Stimulated activated CD4-positive, alpha-beta T cell treated with anti-CD3 and anti-CD28 coated beads, Interleukin-4, amount 100 ng/mL, for 1 hour (primary cell): ENCODE data around the gene ECE1.

Source experiments
- DNase-seq: peaks from one replicate; pipeline ENCODE4 v3.0.0-alpha.2; 2020

The ECE1 gene

GRCh38 chr1:21307663-21308305 is 17.5 kb upstream of the ECE1 start:
- DNase-seq = no peak

- DNase-seq = no peak
Measured at GRCh38 chr1:21307210-21307609, 16.9 kb upstream of the ECE1 start.

- DNase-seq = no peak
Measured at GRCh38 chr1:21305900-21306189, 15.6 kb upstream of the ECE1 start.

DNA sequence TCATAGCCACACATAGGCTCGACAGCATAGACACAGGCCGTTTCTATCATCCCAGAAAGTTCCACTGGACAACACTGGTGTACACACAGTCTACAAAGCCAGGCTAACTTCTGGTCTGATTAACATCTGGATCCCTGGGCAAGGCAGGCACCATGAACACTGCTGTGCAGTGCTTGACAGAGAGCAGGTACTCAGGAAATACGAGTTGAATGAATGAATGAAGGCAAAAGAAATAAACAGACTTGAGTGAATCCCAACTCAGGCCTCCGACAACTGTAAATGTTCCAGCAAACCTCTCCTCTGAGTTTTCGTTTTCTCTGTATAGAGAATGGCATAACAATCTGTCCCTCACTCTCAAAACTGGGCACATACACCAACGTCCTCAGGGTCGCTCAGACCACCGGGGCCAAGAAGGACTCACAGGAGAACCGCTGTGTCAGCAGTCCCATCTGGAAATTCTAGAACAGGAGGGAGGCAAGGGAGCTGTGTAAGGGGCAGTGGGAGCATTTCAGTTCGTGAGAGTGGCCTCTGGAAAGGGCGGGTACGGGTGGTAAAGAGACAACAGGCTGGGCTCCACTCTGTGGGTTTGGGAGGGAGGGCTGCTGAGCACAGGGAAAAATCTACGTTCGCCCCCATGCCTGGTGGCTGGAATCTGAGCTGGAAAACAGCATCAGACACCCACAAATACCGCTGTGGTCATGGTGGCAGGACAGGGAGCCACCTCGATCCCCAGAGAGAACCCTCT is 15.1 kb upstream of the ECE1 start:
- no peak for DNase-seq

DNA sequence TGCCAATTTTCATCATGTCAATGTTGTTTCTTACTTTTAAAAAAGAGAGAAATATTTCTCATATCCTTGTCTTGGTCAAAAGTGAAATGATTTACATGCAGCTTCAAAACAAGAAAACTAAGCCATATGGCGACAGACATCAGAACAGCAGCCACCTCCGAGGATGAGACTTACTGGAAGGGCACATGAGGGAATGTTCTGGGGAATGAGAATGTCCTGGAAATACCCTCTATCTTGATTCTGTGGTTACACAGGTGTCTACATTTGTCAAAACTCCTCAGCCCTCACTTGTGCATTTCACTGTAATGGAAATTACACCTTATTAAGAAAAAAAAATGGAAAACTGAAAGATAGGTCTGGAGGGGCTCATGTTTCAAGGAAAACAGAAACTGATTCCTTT is 14.2 kb upstream of the ECE1 start:
- no peak for DNase-seq

DNA sequence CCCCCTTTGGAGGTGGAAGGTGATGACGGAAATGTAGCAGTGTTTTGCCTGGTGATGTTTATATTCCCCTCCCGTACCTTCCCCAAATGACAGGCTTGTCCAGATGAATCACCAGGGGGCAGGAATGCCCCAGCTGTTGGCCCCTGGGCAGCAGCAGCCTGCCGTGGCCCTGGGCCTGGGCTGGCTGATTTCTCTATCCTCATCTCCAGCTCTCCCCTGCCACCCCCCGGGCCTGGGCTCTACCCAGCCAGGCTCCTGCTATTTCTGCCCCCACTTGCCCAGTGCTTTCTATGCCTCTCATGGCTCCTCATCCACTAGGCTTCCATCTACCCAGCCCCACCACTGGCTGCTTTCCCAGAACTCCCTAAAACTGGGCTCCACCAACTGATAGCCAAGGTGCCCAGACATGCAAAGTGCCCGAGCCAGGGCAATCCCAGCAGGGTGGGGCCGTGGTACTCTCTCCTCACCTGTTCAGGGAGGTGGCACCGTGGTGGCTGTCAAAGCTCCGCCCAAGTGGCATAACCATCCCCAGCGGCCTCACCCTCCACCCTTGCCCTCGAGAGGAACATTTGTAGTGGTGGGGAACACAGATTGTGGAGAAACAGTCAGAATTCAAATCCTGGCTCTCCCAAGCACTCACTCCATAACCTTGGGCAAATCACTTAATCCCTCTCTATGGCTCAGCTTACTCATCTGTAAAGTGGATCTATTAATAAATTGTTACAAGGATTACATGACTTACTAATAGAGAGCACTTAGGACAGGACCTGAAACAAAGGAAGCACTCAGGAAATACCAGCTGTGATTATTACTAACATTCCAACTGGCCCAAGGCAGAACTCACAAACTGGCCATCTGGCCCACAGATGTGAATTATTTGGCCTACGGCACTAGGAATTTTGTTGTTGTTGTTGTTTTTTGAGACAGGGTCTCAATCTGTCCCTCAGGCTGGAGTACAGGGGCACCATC is 12.8 kb upstream of the ECE1 start:
- no peak for DNase-seq

- no peak for DNase-seq
Measured at GRCh38 chr1:21301794-21302440, 11.7 kb upstream of the ECE1 start.

GRCh38 chr1:21300774-21301173 is 10.5 kb upstream of the ECE1 start:
- no peak for DNase-seq

DNA sequence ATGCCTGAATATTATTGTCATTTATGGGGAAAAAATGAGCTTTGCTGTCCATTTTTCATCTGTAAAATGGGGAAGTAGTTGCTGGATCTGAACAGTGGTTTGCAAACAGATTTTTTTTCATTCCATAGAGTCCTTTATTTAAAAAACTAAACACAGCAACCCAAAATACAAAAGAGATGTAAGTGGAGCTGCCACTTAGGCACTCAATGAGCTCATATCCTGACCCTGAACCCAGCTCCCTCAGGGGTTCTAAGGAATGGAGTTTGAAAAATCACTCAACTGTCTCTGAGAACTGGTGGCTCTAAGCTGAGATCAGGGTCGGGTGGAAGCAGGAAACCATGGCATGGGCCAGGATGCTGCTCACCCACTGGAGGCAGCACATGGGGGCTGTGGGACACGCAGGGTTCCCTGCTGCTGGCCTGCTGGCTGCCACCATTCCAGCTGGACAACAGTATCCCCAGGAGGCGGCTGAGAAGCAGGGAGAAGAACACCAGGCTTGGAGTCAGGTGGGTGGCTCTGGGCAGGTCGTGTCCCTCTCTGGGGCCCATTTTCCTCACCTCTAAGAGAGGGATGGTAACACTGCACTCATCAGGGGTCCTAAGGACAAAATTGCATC is 9.6 kb upstream of the ECE1 start:
- no peak for DNase-seq

- DNase-seq = no peak
Measured at GRCh38 chr1:21298981-21299391, 8.7 kb upstream of the ECE1 start.

DNA sequence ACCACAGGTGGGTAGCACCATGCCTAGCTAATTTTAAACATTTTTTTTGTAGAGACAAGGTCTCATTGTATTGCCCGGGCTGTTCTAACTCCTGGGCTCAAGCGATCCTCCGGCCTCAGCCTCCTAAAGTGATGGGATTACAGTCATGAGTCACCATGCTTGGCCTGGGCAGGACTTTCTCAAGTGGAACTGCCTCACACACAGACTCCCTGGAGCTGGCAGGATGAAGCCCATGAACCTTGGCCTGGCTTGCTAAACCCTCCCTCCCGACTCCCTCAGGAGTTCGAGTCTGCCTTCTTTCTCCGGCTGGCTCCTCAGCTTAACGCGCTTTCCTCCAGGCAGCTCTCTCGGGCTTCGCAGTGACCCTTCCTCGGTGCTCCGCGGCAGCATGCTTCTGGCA is 7.7 kb upstream of the ECE1 start:
- no peak for DNase-seq

GRCh38 chr1:21296509-21297354 is 6.5 kb upstream of the ECE1 start:
- DNase-seq = no peak

DNA sequence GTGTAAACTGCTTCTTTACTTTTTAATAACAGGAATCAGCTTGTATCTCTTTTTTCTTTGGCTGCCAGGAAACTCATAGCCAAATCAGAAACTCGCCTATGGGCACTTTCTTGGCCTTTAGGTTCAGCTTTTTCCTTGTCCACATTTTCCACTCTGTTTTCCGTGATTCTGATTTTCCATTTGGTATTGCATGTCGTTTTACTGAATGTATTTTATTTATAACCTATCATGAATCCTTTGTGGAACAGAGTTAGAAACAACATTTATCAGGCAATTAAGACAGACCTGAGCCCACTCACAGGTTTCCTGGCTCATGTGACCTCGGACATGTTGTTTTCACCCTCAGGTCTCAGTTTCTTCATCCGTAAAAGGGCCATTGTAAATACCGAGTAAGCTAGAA is 5.3 kb upstream of the ECE1 start:
- DNase-seq = no peak

DNA sequence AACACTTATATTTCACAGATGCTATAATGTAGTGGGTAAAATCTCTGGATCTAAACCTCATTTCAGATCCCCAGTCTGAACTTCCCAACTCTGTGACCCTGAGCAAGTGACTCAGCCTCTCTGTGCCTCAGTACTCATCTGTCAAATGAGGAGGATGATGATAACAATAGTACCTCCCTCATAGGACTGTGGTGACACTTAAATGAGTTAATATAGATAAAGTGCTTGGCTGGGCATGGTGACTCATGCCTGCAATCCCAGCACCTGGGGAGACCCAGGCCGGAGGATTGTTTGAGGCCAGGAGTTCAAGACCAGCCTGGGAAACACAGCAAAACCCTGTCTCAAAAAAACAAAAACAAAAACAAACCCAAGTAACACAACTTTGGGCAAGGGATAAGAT is 4.7 kb upstream of the ECE1 start:
- DNase-seq = peak; percentile 55

GRCh38 chr1:21294266-21294989 is 4.2 kb upstream of the ECE1 start:
- DNase-seq = peak; percentile 79

GRCh38 chr1:21293537-21294265 is 3.4 kb upstream of the ECE1 start:
- DNase-seq = peak; percentile 74

DNA sequence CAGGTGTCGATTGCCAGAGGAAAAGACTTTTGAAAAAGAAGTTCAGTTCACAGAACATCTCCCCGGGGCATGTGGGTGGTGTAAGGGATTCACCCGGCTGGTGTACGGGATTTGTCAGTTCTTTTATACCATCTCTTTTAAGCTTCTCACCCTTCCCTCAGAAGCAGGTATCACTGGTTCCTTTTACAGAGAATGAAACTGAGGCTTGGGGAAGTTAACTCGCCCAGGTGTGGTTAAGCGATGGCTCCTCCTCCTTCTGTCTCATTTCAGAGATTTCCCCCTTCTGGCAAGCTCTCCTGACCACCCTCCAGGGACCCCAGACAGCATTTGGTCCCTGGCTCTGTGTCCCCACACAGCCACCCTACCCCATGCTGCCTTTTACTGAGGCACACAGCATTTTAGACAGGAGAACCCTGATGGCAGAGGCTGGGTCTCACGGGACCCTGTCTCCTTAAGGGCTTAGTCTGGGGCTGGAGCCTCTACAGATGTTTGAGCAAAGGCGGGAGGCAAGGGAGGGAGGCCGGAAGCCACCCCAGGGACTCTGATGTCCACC is 2.8 kb upstream of the ECE1 start:
- DNase-seq = peak; percentile 53

- no peak for DNase-seq
Measured at GRCh38 chr1:21292503-21292983, 2.3 kb upstream of the ECE1 start.

- DNase-seq = no peak
Measured at GRCh38 chr1:21291964-21292363, 1.7 kb upstream of the ECE1 start.

DNA sequence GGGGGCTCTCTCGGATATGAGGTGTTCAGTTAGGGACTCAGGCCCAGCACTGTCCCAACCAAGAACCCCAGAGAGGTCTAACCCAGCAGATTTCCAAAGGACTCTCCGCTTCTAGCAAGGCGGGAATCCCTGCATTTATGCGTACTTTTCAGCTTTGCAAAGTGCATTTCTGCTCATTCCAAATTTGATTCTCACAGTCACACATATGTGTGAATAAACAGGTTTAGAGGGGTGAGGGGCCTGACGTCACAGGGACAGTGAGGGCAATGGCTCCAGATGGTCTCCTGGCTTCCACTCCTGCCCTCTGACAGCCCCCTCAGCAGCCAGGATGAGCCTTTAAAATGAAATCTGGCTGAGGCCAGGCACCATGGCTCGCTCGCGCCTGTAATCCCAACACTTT is 921 bp upstream of the ECE1 start:
- DNase-seq = no peak
